Glutamatergic neuron (in vitro differentiated cells): ENCODE data around the gene DMRTA2. TPM values are rescaled to one million over a fixed set of nuclear protein-coding genes. Genes with fewer than 3 reads are reported as not detected.

ENCODE experiments used
- DNase-seq: peaks from one replicate; pipeline ENCODE4 v3.0.0; 2022
- H3K27ac Mint-ChIP-seq: one replicate; pipeline ENCODE4 v1.8.0; 2020; ENCODE audit warnings: mild to moderate bottlenecking, mixed read lengths, inconsistent platforms; ENCODE audit not compliant: unreplicated experiment
- H3K27me3 Mint-ChIP-seq: one replicate; pipeline ENCODE4 v1.8.0; 2020; ENCODE audit warnings: mild to moderate bottlenecking, moderate library complexity, mixed read lengths, inconsistent platforms; ENCODE audit not compliant: unreplicated experiment
- H3K36me3 Mint-ChIP-seq: one replicate; pipeline ENCODE4 v1.8.0; 2020; ENCODE audit warnings: mild to moderate bottlenecking, mixed read lengths, inconsistent platforms; ENCODE audit not compliant: unreplicated experiment
- H3K4me1 Mint-ChIP-seq: one replicate; pipeline ENCODE4 v1.8.0; 2020; ENCODE audit warnings: mild to moderate bottlenecking, low read depth, mixed read lengths, inconsistent platforms; ENCODE audit not compliant: unreplicated experiment
- H3K4me3 Mint-ChIP-seq: one replicate; pipeline ENCODE4 v1.8.0; 2020; ENCODE audit warnings: mild to moderate bottlenecking, mixed read lengths, inconsistent platforms; ENCODE audit not compliant: unreplicated experiment
- H3K9me3 Mint-ChIP-seq: one replicate; pipeline ENCODE4 v1.8.0; 2020; ENCODE audit warnings: mild to moderate bottlenecking, moderate library complexity, mixed read lengths, inconsistent platforms; ENCODE audit not compliant: unreplicated experiment
- total RNA-seq: library from RNA; stranded (reverse); fragmentation: NEBNext Ultra II Directional; extraction: Animal tissue kit (Norgen Biotek cat#: 25700); gene quantifications from one replicate; pipeline ENCODE4 v1.2.1, GENCODE V29; 2021; ENCODE audit not compliant: unreplicated experiment
- TF ChIP-seq, protein P1 (sequence below): fragments of 200-600 bp; sonication (generic); IDR thresholded peaks from one replicate; pipeline ENCODE4 v1.5.0; 2021; ENCODE audit not compliant: partially characterized antibody, unreplicated experiment

DMRTA2 gene
- total RNA-seq, 1 donor from 2014 or later: 0.42 TPM

DNA sequence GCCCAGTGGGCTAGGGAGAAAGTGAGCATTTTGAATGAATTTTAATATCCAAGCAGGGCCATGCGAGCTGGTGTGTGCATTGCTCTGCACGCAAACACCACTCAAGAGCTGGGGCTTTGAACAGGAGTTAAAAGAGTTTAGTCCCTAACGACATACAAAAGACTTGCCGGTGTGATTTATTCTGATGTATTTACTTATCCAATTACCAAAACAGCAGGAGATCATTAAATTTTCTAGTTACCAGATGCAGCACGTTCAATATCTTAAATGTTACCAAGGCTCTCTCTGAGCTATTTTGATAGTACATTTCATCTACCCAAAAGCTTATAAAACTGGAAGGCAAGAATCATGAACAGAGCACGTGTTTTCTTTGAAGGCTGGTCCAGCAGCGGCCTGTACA, 30.0 kb upstream of the DMRTA2 start:
- peaks cover 3% of the 10 kb centered on the region for H3K4me1 Mint-ChIP-seq
- no peak for DNase-seq
- no peaks in the 10 kb centered on the region for H3K27me3 Mint-ChIP-seq
- TF ChIP-seq, protein P1, sequence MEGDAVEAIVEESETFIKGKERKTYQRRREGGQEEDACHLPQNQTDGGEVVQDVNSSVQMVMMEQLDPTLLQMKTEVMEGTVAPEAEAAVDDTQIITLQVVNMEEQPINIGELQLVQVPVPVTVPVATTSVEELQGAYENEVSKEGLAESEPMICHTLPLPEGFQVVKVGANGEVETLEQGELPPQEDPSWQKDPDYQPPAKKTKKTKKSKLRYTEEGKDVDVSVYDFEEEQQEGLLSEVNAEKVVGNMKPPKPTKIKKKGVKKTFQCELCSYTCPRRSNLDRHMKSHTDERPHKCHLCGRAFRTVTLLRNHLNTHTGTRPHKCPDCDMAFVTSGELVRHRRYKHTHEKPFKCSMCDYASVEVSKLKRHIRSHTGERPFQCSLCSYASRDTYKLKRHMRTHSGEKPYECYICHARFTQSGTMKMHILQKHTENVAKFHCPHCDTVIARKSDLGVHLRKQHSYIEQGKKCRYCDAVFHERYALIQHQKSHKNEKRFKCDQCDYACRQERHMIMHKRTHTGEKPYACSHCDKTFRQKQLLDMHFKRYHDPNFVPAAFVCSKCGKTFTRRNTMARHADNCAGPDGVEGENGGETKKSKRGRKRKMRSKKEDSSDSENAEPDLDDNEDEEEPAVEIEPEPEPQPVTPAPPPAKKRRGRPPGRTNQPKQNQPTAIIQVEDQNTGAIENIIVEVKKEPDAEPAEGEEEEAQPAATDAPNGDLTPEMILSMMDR: no peak
- H3K36me3 Mint-ChIP-seq: no peaks in the 10 kb centered on the region
- H3K27ac Mint-ChIP-seq: no peak overlapping the region
- no peaks in the 10 kb centered on the region for H3K9me3 Mint-ChIP-seq
- no peak overlapping the region for H3K4me3 Mint-ChIP-seq

DNA sequence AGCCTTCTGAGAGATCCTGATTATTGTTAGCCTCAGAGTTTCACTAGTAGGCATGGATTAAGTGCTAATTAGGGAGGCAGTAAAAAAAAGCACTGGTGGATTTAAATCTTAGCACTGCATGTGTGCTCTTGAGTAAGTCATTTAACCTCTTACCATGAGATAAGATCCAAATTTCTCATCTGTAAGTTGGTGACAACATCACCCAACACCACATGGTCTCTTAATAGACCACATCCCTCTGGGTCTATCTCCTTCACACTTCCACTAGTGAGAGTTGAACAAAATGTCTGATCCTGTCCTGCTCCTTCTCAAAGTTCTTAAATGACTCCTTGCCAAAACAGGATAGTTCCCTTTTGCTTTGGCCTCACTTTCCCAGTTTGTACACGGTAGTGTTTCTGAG, 29.5 kb upstream of the DMRTA2 start:
- H3K27me3 Mint-ChIP-seq: no peaks in the 10 kb centered on the region
- H3K27ac Mint-ChIP-seq: no peak overlapping the region
- DNase-seq: no peak
- no peaks in the 10 kb centered on the region for H3K9me3 Mint-ChIP-seq
- TF ChIP-seq, protein P1: no peak
- H3K4me3 Mint-ChIP-seq: no peak overlapping the region
- peaks cover 3% of the 10 kb centered on the region for H3K4me1 Mint-ChIP-seq
- no peaks in the 10 kb centered on the region for H3K36me3 Mint-ChIP-seq

DNA sequence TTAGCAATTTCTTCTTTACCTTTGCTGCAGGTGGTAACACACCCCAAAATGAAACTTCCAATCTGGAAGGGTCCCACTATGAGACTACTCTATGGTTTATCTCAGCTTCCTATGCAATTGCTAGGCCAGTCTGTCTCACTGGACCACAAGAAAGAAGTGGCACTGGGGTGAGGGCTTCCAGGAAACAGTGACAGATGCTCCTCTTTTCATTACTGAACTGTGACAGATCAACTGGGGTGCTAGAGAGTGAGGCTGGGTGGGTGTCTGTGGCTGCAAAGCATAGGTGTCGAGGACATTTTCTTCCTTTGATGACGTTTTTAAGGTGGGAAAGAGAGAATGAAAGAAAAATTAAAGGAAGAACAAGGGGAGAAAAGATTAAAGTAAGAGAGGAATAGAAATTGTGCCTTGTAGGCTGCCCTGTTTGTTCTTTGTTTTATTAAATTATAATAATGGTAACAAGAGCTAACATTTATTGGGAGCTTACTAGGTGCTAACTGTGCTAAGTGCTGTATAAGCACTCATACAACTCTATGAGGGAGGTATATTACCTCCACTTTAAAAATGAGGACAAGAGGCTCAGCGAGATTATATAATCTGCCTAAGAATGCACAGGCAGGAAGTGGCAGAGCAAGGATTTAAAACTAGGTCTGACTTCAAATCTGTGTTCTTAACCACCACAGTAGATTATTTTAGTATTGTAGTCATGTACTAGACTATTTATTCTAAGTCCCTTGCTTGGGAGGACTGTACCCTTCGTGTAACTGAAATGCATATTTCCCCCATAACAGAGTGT, 27.8 kb upstream of the DMRTA2 start:
- no peaks in the 10 kb centered on the region for H3K36me3 Mint-ChIP-seq
- TF ChIP-seq, protein P1: no peak
- no peak overlapping the region for H3K4me3 Mint-ChIP-seq
- H3K9me3 Mint-ChIP-seq: no peaks in the 10 kb centered on the region
- H3K27ac Mint-ChIP-seq: peak overlapping the region; percentile 1
- DNase-seq: no peak
- H3K27me3 Mint-ChIP-seq: no peaks in the 10 kb centered on the region
- H3K4me1 Mint-ChIP-seq: peaks cover 3% of the 10 kb centered on the region

DNA sequence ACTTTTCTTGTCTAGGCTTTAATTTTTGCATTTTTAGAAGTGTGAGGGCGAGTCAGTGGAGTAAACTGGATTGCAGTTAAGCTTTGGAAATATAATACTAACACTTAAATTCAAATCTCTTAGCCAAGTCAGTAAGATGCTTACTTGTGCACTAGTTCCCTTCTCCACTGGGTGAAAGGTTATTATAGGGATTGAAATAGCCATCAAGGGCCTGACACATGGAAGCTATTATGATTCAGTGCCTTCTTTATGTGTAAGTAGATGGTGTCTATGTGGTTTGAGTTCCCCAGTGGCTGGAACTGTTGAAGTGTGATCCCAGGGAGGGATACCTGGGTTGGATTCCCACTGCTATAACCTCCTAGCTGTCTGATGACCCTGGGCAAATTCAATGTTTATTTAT, 24.7 kb upstream of the DMRTA2 start:
- H3K27me3 Mint-ChIP-seq: no peaks in the 10 kb centered on the region
- no peak overlapping the region for H3K27ac Mint-ChIP-seq
- TF ChIP-seq, protein P1: no peak
- peaks cover 3% of the 10 kb centered on the region for H3K4me1 Mint-ChIP-seq
- H3K36me3 Mint-ChIP-seq: no peaks in the 10 kb centered on the region
- DNase-seq: no peak
- H3K9me3 Mint-ChIP-seq: no peaks in the 10 kb centered on the region
- H3K4me3 Mint-ChIP-seq: no peak overlapping the region

DNA sequence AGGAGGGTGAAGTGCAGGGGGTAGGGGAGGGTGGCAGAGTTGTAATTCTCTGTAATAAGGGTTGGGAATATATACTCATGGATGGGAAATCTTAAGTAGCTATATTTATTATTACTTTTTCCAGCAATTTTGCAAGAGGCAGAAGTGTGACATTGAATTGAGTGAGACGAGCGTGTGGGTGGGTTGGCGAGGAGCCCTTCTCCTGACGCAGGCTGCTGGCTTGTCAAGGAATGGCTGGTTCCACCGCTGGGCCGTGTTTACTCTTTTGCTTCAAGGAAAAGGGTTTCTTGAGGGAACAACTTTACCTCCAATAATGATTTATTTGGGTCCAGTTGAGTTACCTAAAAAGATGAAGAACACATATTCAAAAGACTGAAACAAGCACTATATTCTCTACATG, 17.9 kb upstream of the DMRTA2 start:
- DNase-seq: no peak
- Mint-ChIP-seq H3K4me1 (no peaks in the 10 kb centered on the region), H3K27ac (no peak overlapping the region), H3K36me3 (no peaks in the 10 kb centered on the region), H3K9me3 (no peaks in the 10 kb centered on the region), H3K4me3 (no peak overlapping the region), H3K27me3 (no peaks in the 10 kb centered on the region)
- TF ChIP-seq, protein P1: no peak
